SK-N-SH (cell line): Measurements from ENCODE around the gene MEIKIN. TPM values are rescaled to one million over a fixed set of nuclear protein-coding genes. Genes with fewer than 3 reads are reported as not detected.
A peak's percentile ranks its signal among the peaks of the same experiment; 100 is the strongest.

Source experiments
- CTCF ChIA-PET: fragments of 300-600, 350-600 bp; formaldehyde crosslinking; extraction: SDS; loops from one replicate; lab custom pipeline; 2021; lab: Yijun Ruan, JAX
- POLR2A ChIA-PET: fragments of 350-600 bp; sonication (Branson Sonifier 250); formaldehyde crosslinking; extraction: SDS; loops from one replicate; lab custom pipeline; 2020; ENCODE audit warnings: antibody characterized with exemption, inconsistent platforms; lab: Yijun Ruan, JAX
- DNase-seq: peaks from one replicate; pipeline ENCODE4 v3.0.0; 2012
- H2AFZ ChIP-seq: fragments of 200-600 bp; sonication (generic); 2 replicates; pipeline ENCODE4 v1.8.1; 2016; ENCODE audit warnings: antibody characterized with exemption, mild to moderate bottlenecking, low read depth
- H3F3A ChIP-seq: fragments of 200-600 bp; sonication (generic); replicated peaks from 2 replicates; pipeline ENCODE3; 2016; ENCODE audit warnings: antibody characterized with exemption, mild to moderate bottlenecking; ENCODE audit not compliant: insufficient read depth
- H3K27ac ChIP-seq, 2 experiments: fragments of 200-500 bp in 1 of 2; fragments of 200-600 bp in 1 of 2; sonication (Bioruptor generic) in 1 of 2; sonication (generic), shearing (Covaris generic) in 1 of 2; 2 replicates each; pipeline versions ENCODE4 v1.5.1 to v1.6.1; 2014 to 2016; ENCODE audit warnings: low read depth in 2 of 2, inconsistent platforms in 1 of 2, low read length in 1 of 2, mild to moderate bottlenecking in 1 of 2, mixed read lengths in 1 of 2
- H3K27me3 ChIP-seq: fragments of 200-600 bp; sonication (generic), shearing (Covaris generic); 2 replicates; pipeline ENCODE4 v1.6.1; 2016; ENCODE audit warnings: mixed run types; ENCODE audit not compliant: insufficient read depth
- H3K36me3 ChIP-seq, 2 experiments: fragments of 200-500 bp in 1 of 2; fragments of 200-600 bp in 1 of 2; sonication (Bioruptor generic) in 1 of 2; sonication (generic) in 1 of 2; replicated peaks in 1 of 2; 2 replicates each; pipeline versions ENCODE3 to v1.5.1; 2014 to 2016; ENCODE audit warnings: low read length in 1 of 2, mild to moderate bottlenecking in 1 of 2; ENCODE audit not compliant: insufficient read depth in 2 of 2, control insufficient read depth in 1 of 2
- H3K4me1 ChIP-seq, 2 experiments: fragments of 200-500 bp in 1 of 2; fragments of 200-600 bp in 1 of 2; sonication (Bioruptor generic) in 1 of 2; sonication (generic), shearing (Covaris generic) in 1 of 2; 2 replicates each; pipeline versions ENCODE4 v1.5.1 to v1.6.1; 2014 to 2016; ENCODE audit warnings: low read depth in 1 of 2, low read length in 1 of 2, mixed run types in 1 of 2; ENCODE audit not compliant: insufficient read depth in 2 of 2, control insufficient read depth in 1 of 2
- H3K4me2 ChIP-seq: fragments of 200-600 bp; sonication (generic), shearing (Covaris generic); 2 replicates; pipeline ENCODE4 v1.6.1; 2017; ENCODE audit warnings: mixed run types
- H3K4me3 ChIP-seq, 2 experiments: fragments of 200-500 bp in 1 of 2; fragments of 200-600 bp in 1 of 2; sonication (Bioruptor generic) in 1 of 2; sonication (generic), shearing (Covaris generic) in 1 of 2; 2 replicates each; pipeline versions ENCODE4 v1.5.1 to v1.8.1; 2014 to 2016; ENCODE audit warnings: low read depth in 2 of 2, inconsistent platforms in 1 of 2, low read length in 1 of 2, mild to moderate bottlenecking in 1 of 2, mixed read lengths in 1 of 2, moderate library complexity in 1 of 2
- H3K79me2 ChIP-seq: fragments of 200-600 bp; sonication (generic); 2 replicates; pipeline ENCODE4 v1.8.1; 2017; ENCODE audit warnings: mild to moderate bottlenecking; ENCODE audit not compliant: insufficient read depth
- H3K9ac ChIP-seq: fragments of 200-600 bp; sonication (generic); 2 replicates; pipeline ENCODE4 v1.6.1; 2017; ENCODE audit warnings: mixed run types
- H3K9me2 ChIP-seq: fragments of 200-600 bp; sonication (generic); 2 replicates; pipeline ENCODE4 v1.6.1; 2017; ENCODE audit warnings: mixed run types
- H3K9me3 ChIP-seq: fragments of 200-600 bp; sonication (generic); 2 replicates; pipeline ENCODE4 v1.6.1; 2017; ENCODE audit warnings: mixed run types, mild to moderate bottlenecking, moderate library complexity
- H4K20me1 ChIP-seq: fragments of 200-600 bp; sonication (generic); 2 replicates; pipeline ENCODE4 v1.6.1; 2017; ENCODE audit warnings: mild to moderate bottlenecking, mixed run types; ENCODE audit not compliant: insufficient read depth
- ELF1 ChIP-seq: IDR thresholded peaks from 2 replicates; pipeline ENCODE4 v1.4.0; 2012
- EP300 ChIP-seq, 2 experiments: IDR thresholded peaks; 2 replicates each; pipeline versions ENCODE4 v1.4.0 to v1.6.1; 2012; ENCODE audit warnings: borderline replicate concordance in 1 of 2, low read depth in 1 of 2, low read length in 1 of 2
- FOSL2 ChIP-seq: IDR thresholded peaks from 2 replicates; pipeline ENCODE4 v1.4.0; 2012; ENCODE audit warnings: low read depth, mild to moderate bottlenecking, moderate library complexity, borderline replicate concordance
- FOXJ3 ChIP-seq: sonication (generic); formaldehyde crosslinking; IDR thresholded peaks from 2 replicates; pipeline ENCODE4 v1.5.1; 2020; ENCODE audit warnings: mild to moderate bottlenecking, missing genetic modification reagents
- GABPA ChIP-seq: IDR thresholded peaks from 2 replicates; pipeline ENCODE4 v1.4.0; 2012; ENCODE audit warnings: low read depth, mild to moderate bottlenecking
- IRF3 ChIP-seq: fragments of 150-350 bp; IDR thresholded peaks from 2 replicates; pipeline ENCODE4 v1.6.1; 2016; ENCODE audit warnings: mild to moderate bottlenecking, low read depth, low read length
- JUND ChIP-seq: IDR thresholded peaks from 2 replicates; pipeline ENCODE4 v1.4.0; 2012
- NRF1 ChIP-seq: IDR thresholded peaks from 2 replicates; pipeline ENCODE4 v1.6.1; 2012; ENCODE audit warnings: low read depth, mild to moderate bottlenecking, low read length
- PBX3 ChIP-seq: IDR thresholded peaks from 2 replicates; pipeline ENCODE4; 2012
- RCOR1 ChIP-seq: fragments of 150-350 bp; IDR thresholded peaks from 2 replicates; pipeline ENCODE4 v1.6.1; 2017; ENCODE audit warnings: antibody characterized with exemption, low read length
- REST ChIP-seq: IDR thresholded peaks from 2 replicates; pipeline ENCODE4 v1.6.1; 2012; ENCODE audit warnings: mild to moderate bottlenecking, low read depth, low read length, moderate library complexity
- SIN3A ChIP-seq: IDR thresholded peaks from 2 replicates; pipeline ENCODE4 v1.6.1; 2012; ENCODE audit warnings: low read depth, mild to moderate bottlenecking, low read length, moderate library complexity, borderline replicate concordance
- SMC3 ChIP-seq: IDR thresholded peaks from 2 replicates; pipeline ENCODE4 v1.6.1; 2012; ENCODE audit warnings: low read depth, low read length, improper control_type of control experiment
- TAF1 ChIP-seq: IDR thresholded peaks from 2 replicates; pipeline ENCODE4 v1.6.1; 2012; ENCODE audit warnings: low read depth, mild to moderate bottlenecking, low read length, moderate library complexity, borderline replicate concordance
- YY1 ChIP-seq: IDR thresholded peaks from 2 replicates; pipeline ENCODE4 v1.4.0; 2012; ENCODE audit warnings: low read depth, mild to moderate bottlenecking
- WGBS: methylation state at CpG from one replicate; pipeline ENCODE4 v1.1.6; 2017; ENCODE audit warnings: low lambda C conversion rate; 5-methylcytosine and 5-hydroxymethylcytosine counted together
- polyA plus RNA-seq, 3 experiments: library from polyadenylated mRNA; depleted of rRNA; stranded (reverse); fragments of >200 nt; gene quantifications; 2 replicates each; pipeline ENCODE4 v1.2.3, GENCODE V29; 2012

MEIKIN gene
- polyA plus RNA-seq, 1 of the 3 experiments (the other 2 are of a cell fraction) = not detected

GRCh38 chr5:131795228-131795627 is 150.2 kb downstream of the MEIKIN start:
- peaks cover 0 to 4% of the 10 kb centered on the region in 2 experiments for H3K36me3 ChIP-seq
- no peaks in the 10 kb centered on the region for H3K9me3 ChIP-seq
- peaks cover 65% of the 10 kb centered on the region for H3K79me2 ChIP-seq
- CTCF ChIA-PET = no interaction called here
- peak overlapping the region; percentile 81 for H3K4me2 ChIP-seq
- H3K4me3 ChIP-seq = peak overlapping the region; percentile 81 to 94; a peak in 3 of 4 replicates
- no peaks in the 10 kb centered on the region for H3F3A ChIP-seq
- no peaks in the 10 kb centered on the region for H3K9me2 ChIP-seq
- H2AFZ ChIP-seq = no peak overlapping the region
- POLR2A ChIA-PET = no interaction called here
- 81% methylated on average over 6 of the region's 6 CpGs for WGBS
- H3K9ac ChIP-seq = peak overlapping the region; percentile 98; the same call in 1 of the 2 replicates
- H3K27me3 ChIP-seq = no peaks in the 10 kb centered on the region
- peaks cover 0 to 12% of the 10 kb centered on the region in 2 experiments; a peak in 2 of 4 replicates for H3K4me1 ChIP-seq
- TF ChIP-seq FOSL2 (no peak), FOXJ3 (no peak), YY1 (no peak), IRF3 (no peak), JUND (no peak), RCOR1 (no peak), ELF1 (no peak), PBX3 (no peak), TAF1 (no peak), SIN3A (no peak), REST (no peak), GABPA (no peak), SMC3 (no peak), EP300 (IDR thresholded peaks at IDR 0.05; ENCODE audit: borderline replicate concordance in 1 of 2, low read depth in 1 of 2, low read length in 1 of 2) (no peak), NRF1 (no peak)
- no peak overlapping the region for H3K27ac ChIP-seq
- H4K20me1 ChIP-seq = peaks cover 52% of the 10 kb centered on the region
- no peak for DNase-seq
